KOPT-K1 (cell line): ENCODE measurements around the gene MARK1.

ENCODE experiments used
- H3K27ac ChIP-seq: fragments of 200-600 bp; sonication (generic); 2 replicates; pipeline ENCODE4 v1.5.1; 2016; ENCODE audit warnings: antibody characterized with exemption, mild to moderate bottlenecking, low read depth, low read length; ENCODE audit not compliant: poor library complexity, severe bottlenecking
- H3K36me3 ChIP-seq: fragments of 200-600 bp; sonication (generic); 2 replicates; pipeline ENCODE4 v1.5.1; 2017; ENCODE audit warnings: antibody characterized with exemption, mild to moderate bottlenecking, low read length, moderate library complexity; ENCODE audit not compliant: insufficient read depth
- H3K9me3 ChIP-seq: fragments of 200-600 bp; sonication (generic); 2 replicates; pipeline ENCODE4 v1.5.1; 2017; ENCODE audit warnings: antibody characterized with exemption, low read length, mild to moderate bottlenecking; ENCODE audit not compliant: insufficient read depth, poor library complexity, severe bottlenecking

The MARK1 gene

GRCh38 chr1:220514256-220514655, 13.7 kb upstream of the MARK1 start:
- Histone ChIP-seq H3K9me3 (no peaks in the 10 kb centered on the region), H3K27ac (no peak overlapping the region), H3K36me3 (no peaks in the 10 kb centered on the region)

GRCh38 chr1:220516014-220516721, 11.8 kb upstream of the MARK1 start:
- Histone ChIP-seq H3K9me3 (no peaks in the 10 kb centered on the region), H3K36me3 (no peaks in the 10 kb centered on the region), H3K27ac (no peak overlapping the region)

- Histone ChIP-seq H3K9me3 (no peaks in the 10 kb centered on the region), H3K27ac (no peak overlapping the region), H3K36me3 (no peaks in the 10 kb centered on the region)
Observed at GRCh38 chr1:220516722-220517042, 11.3 kb upstream of the MARK1 start.

DNA sequence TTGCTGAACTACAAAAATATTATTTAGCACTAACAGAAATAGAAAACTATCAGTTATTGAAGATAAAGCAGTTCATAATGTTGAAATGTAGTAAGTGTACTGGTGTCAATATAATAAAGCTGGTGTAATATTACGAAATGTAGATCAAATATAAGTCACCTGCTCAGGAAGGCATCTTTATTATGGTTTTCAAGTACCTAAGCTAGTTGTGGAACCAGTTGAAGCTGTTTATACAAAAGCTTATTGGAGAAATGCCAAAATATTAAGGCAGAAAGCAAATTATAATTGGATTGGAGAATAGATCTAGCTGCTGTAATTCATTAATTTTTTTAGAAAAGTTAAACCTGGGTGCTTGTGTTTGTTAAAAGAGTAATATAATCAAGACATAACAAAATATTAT, 6.2 kb upstream of the MARK1 start:
- no peaks in the 10 kb centered on the region for H3K36me3 ChIP-seq
- no peaks in the 10 kb centered on the region for H3K9me3 ChIP-seq
- H3K27ac ChIP-seq, result no peak overlapping the region

- no peaks in the 10 kb centered on the region for H3K36me3 ChIP-seq
- H3K9me3 ChIP-seq, result peaks cover 5% of the 10 kb centered on the region
- no peak overlapping the region for H3K27ac ChIP-seq
Observed at GRCh38 chr1:220526294-220526693, 1.6 kb upstream of the MARK1 start.

- no peak overlapping the region for H3K27ac ChIP-seq
- peaks cover 5% of the 10 kb centered on the region for H3K9me3 ChIP-seq
- H3K36me3 ChIP-seq, result no peaks in the 10 kb centered on the region
Observed at GRCh38 chr1:220527279-220527907, 543 bp upstream of the MARK1 start.

GRCh38 chr1:220528679-220529501, 954 bp downstream of the MARK1 start:
- H3K9me3 ChIP-seq, result peaks cover 5% of the 10 kb centered on the region
- no peaks in the 10 kb centered on the region for H3K36me3 ChIP-seq
- H3K27ac ChIP-seq, result no peak overlapping the region

DNA sequence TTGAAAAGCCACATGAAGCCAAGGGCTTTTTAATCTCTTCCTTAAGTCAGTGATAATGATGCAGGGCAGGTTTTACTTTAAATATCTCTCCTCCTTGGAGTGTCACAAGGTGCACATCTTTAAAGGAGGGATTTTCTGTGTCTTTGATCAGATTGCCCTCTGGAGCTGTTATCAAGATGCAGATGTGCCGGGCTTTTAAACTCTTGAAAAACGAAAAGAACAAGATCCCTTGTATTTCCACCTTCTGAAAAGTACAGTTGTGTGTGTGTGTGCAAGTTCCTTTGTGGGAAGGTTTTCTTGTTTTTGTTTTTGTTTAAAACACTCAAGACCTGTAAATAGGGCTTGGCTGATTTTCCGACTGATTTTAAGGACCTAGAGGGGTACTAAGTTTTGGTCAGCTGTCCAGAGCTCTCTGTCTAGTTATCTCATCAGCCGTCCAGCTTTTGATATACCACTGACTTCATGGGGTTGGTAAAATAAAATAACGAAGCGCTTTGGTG, 1.6 kb downstream of the MARK1 start:
- H3K36me3 ChIP-seq, result no peaks in the 10 kb centered on the region
- no peak overlapping the region for H3K27ac ChIP-seq
- H3K9me3 ChIP-seq, result peaks cover 5% of the 10 kb centered on the region

GRCh38 chr1:220533504-220534109, 5.7 kb downstream of the MARK1 start:
- no peaks in the 10 kb centered on the region for H3K36me3 ChIP-seq
- no peaks in the 10 kb centered on the region for H3K9me3 ChIP-seq
- H3K27ac ChIP-seq, result no peak overlapping the region

DNA sequence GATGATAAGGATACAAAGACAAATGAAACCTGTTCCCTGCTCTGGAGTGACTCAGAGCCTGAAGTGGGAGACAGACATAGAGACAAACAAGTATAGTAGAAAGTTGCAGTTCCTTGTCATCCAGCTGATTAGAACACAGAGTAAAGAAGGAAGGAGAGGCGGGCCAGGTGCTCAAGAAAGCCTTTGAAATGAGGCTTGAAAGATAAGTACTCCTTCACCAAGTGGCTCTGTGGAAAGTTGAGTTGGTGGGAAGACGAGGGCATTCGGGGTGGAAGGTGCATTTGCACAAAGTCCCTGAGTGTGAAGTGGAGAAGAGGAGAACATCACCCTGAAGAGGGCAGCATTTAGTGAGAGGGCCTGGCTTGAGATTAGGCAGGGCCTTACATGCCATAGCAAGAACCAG, 17.0 kb downstream of the MARK1 start:
- H3K27ac ChIP-seq, result no peak overlapping the region
- H3K36me3 ChIP-seq, result no peaks in the 10 kb centered on the region
- no peaks in the 10 kb centered on the region for H3K9me3 ChIP-seq

DNA sequence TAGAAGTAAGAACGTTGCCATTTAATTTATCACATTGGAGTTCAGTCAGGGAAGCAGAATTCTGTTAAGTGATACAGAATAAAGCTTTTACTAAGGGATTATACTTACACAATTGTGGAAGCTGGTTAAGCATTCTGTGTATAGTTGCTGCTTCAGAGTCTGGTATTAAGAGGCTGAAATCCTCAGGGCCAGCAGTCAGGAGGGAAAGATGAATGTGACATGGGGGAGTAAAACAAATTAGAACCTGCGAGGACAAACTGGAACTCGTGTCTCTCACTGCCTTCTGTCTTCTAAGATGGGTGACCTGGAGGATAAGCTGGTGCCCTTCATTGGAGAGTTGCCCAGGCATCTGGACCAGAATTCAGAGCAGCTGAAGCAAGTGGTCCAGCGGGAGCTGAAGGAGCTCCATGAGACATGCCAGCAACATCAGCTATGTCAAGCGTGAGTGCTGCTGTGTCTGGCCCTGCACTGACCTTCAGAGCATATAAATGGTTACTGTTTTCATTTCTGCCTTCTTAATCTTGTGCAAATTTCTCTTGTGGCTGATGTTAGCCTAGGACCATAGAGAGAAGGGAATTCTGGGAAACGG, 23.0 kb downstream of the MARK1 start:
- H3K9me3 ChIP-seq, result no peaks in the 10 kb centered on the region
- H3K27ac ChIP-seq, result no peak overlapping the region
- H3K36me3 ChIP-seq, result no peaks in the 10 kb centered on the region

- H3K9me3 ChIP-seq, result no peaks in the 10 kb centered on the region
- no peaks in the 10 kb centered on the region for H3K36me3 ChIP-seq
Observed at GRCh38 chr1:220551718-220552117, 23.8 kb downstream of the MARK1 start.

DNA sequence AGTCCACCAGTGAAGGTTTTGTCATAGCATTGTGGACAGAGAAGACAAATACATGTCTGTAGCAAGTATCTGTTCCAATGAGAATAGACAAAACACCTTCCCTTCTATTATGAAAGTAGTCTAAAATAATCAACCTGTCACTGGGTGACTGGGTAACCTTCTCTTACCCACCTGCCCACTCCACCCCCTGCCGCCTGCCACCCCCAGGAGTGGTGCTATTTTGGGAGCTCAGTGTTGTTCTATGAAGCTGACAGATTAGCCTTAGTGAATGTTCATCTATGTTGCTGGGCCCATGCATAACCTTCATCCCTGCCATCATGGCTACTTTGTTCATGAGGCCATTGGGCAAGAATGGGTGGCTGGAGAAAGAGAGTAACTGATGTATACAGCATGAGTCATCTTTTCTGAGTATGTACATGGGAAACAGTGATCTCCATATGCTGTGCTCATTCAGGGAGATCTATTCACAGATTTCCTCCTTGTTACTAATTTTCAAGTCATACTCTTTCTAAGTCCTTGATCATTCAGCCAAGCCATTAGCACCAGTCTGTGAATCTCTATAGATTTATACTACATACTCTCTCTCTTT, 24.8 kb downstream of the MARK1 start:
- H3K9me3 ChIP-seq, result no peaks in the 10 kb centered on the region
- no peak overlapping the region for H3K27ac ChIP-seq
- H3K36me3 ChIP-seq, result no peaks in the 10 kb centered on the region

More at GRCh38 chr1:220551718-220552117, 23.8 kb downstream of the MARK1 start:
- H3K27ac ChIP-seq, result no peak overlapping the region

DNA sequence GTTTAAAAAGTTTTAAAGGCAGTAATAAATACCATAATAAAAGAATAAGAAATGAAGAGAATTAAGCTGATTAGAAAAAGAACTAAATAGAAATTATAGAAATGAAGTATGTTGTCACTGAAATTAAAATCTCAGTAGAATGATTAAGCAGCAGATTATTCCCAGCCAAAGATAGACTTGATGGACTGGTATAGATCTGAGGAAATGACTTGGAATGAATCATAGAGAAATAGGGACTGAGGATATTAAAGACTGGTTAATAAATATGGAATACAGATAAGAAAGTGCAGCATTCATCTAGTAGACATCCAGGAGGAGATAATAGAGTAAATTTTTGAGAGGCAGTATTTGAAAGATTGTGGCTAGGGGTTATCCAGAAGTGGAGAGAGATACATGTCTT, 28.7 kb downstream of the MARK1 start:
- Histone ChIP-seq H3K9me3 (no peaks in the 10 kb centered on the region), H3K27ac (no peak overlapping the region), H3K36me3 (no peaks in the 10 kb centered on the region)
